C4-2B (cell line): ENCODE measurements around the gene MAMDC2.

Experiments
- ZFX ChIP-seq: fragments of 450-650 bp; IDR thresholded peaks from 2 replicates; pipeline ENCODE4 v1.6.1; 2017
- TF ChIP-seq, protein P1 (sequence below): fragments of 450-650 bp; conservative IDR thresholded peaks from 2 replicates; pipeline ENCODE4 v1.5.1; 2017; ENCODE audit warnings: mild to moderate bottlenecking

- TF ChIP-seq, protein P1, sequence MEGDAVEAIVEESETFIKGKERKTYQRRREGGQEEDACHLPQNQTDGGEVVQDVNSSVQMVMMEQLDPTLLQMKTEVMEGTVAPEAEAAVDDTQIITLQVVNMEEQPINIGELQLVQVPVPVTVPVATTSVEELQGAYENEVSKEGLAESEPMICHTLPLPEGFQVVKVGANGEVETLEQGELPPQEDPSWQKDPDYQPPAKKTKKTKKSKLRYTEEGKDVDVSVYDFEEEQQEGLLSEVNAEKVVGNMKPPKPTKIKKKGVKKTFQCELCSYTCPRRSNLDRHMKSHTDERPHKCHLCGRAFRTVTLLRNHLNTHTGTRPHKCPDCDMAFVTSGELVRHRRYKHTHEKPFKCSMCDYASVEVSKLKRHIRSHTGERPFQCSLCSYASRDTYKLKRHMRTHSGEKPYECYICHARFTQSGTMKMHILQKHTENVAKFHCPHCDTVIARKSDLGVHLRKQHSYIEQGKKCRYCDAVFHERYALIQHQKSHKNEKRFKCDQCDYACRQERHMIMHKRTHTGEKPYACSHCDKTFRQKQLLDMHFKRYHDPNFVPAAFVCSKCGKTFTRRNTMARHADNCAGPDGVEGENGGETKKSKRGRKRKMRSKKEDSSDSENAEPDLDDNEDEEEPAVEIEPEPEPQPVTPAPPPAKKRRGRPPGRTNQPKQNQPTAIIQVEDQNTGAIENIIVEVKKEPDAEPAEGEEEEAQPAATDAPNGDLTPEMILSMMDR, result no peak
- TF ChIP-seq ZFX, result no peak
Observed at GRCh38 chr9:70172532-70172931, 128.9 kb downstream of the MAMDC2 start.
